Superior temporal gyrus (tissue), 1 donor: Measurements from ENCODE around the gene ASGR2.
"Not testable (repeated sequence)": the region's sequence is repeated elsewhere in the genome, so short reads cannot be mapped to it uniquely, and the experiment has no call there.

ENCODE experiments used
- DNase-seq: peaks from one replicate; pipeline ENCODE4 v3.0.0-alpha.2; 2016; ENCODE audit errors: extremely low spot score

The ASGR2 gene

GRCh38 chr17:7100641-7101379, 13.8 kb downstream of the ASGR2 start:
- not testable (repeated sequence) for DNase-seq

GRCh38 chr17:7098802-7099459, 15.7 kb downstream of the ASGR2 start:
- no peak for DNase-seq

GRCh38 chr17:7097940-7098339, 16.7 kb downstream of the ASGR2 start:
- no peak for DNase-seq

- DNase-seq: no peak
Observed at GRCh38 chr17:7095625-7096024, 19.0 kb downstream of the ASGR2 start.

GRCh38 chr17:7094652-7095019, 20.0 kb downstream of the ASGR2 start:
- DNase-seq: no peak

GRCh38 chr17:7091311-7092005, 23.2 kb downstream of the ASGR2 start:
- DNase-seq: not testable (repeated sequence)

GRCh38 chr17:7089570-7089969, 25.1 kb downstream of the ASGR2 start:
- not testable (repeated sequence) for DNase-seq

- DNase-seq: not testable (repeated sequence)
Observed at GRCh38 chr17:7088442-7088841, 26.2 kb downstream of the ASGR2 start.

- no peak for DNase-seq
Observed at GRCh38 chr17:7084088-7084487, 30.5 kb downstream of the ASGR2 start.

- no peak for DNase-seq
Observed at GRCh38 chr17:7083592-7083991, 31.0 kb downstream of the ASGR2 start.

GRCh38 chr17:7081341-7082062, 33.1 kb downstream of the ASGR2 start:
- DNase-seq: no peak

GRCh38 chr17:7080456-7081041, 34.1 kb downstream of the ASGR2 start:
- DNase-seq: no peak

GRCh38 chr17:7079581-7080455, 34.8 kb downstream of the ASGR2 start, which contains the start of gene CLEC10A:
CLEC10A (minus strand) TSS chr17:7080251; CDS start chr17:7078812, 1,439 bp downstream.
- DNase-seq: no peak

- DNase-seq: no peak
Observed at GRCh38 chr17:7078711-7079110, 35.9 kb downstream of the ASGR2 start.

- no peak for DNase-seq
Observed at GRCh38 chr17:7077911-7078546, 36.6 kb downstream of the ASGR2 start.

- DNase-seq: no peak
Observed at GRCh38 chr17:7074931-7075330, 39.7 kb downstream of the ASGR2 start.

- no peak for DNase-seq
Observed at GRCh38 chr17:7072406-7072805, 42.2 kb downstream of the ASGR2 start.

GRCh38 chr17:7070712-7071111, 43.9 kb downstream of the ASGR2 start:
- no peak for DNase-seq

- no peak for DNase-seq
Observed at GRCh38 chr17:7068268-7068667, 46.4 kb downstream of the ASGR2 start.

- no peak for DNase-seq
Observed at GRCh38 chr17:7067198-7067597, 47.4 kb downstream of the ASGR2 start.
